ENCODE results near the gene PGLYRP3. TPM values are rescaled to one million over a fixed set of nuclear protein-coding genes. Genes with fewer than 3 reads are reported as not detected.
A peak's percentile ranks its signal among the peaks of the same experiment; 100 is the strongest.
"Not testable (repeated sequence)": the region's sequence is repeated elsewhere in the genome, so short reads cannot be mapped to it uniquely, and the experiment has no call there.

The PGLYRP3 gene
- total RNA-seq, 2 experiments from 2014 or later, result not detected

- Mint-ChIP-seq H3K27me3 (peaks cover 6% of the 10 kb centered on the region), H3K27ac (no peak overlapping the region), H3K4me3 (no peak overlapping the region), H3K9me3 (no peaks in the 10 kb centered on the region), H3K36me3 (no peaks in the 10 kb centered on the region), H3K4me1 (peaks cover 17% of the 10 kb centered on the region)
- ATAC-seq (ENCODE audit: low read depth) (no peak), DNase-seq (no peak)
- POLR2A ChIA-PET, result no interaction called here
Observed at GRCh38 chr1:153354515-153355193, 41.9 kb upstream of the PGLYRP3 start.

GRCh38 chr1:153353226-153353947 lies 40.6 kb upstream of the PGLYRP3 start:
- peaks cover 17% of the 10 kb centered on the region for H3K4me1 Mint-ChIP-seq
- H3K27ac Mint-ChIP-seq, result no peak overlapping the region
- POLR2A ChIA-PET, result no interaction called here

DNA sequence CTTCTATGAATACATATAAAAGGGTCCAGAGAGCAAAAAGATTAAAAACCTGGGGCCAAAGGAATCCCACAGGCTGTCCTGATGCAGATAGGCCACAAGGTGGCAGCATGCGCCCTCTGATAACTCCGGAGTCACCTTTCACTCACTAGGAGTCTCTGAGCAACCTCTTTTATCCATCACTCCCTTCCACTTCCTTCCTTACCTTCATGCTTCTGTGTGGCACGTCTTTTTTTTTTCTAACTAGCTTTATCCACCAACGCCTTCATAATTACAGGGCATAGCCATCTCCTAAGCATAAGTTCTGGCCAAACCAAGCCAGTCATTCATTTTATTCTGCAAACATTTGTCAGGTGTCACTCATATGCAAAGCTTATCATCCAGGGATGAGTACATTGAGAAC lies 39.8 kb upstream of the PGLYRP3 start:
- Mint-ChIP-seq H3K4me3 (no peak overlapping the region), H3K27ac (no peak overlapping the region), H3K36me3 (no peaks in the 10 kb centered on the region), H3K4me1 (peaks cover 11% of the 10 kb centered on the region), H3K9me3 (no peaks in the 10 kb centered on the region), H3K27me3 (peaks cover 9% of the 10 kb centered on the region)
- peak; percentile 56 for ATAC-seq (ENCODE audit: low read depth)
- peak; percentile 68 for DNase-seq
- POLR2A ChIA-PET, result no interaction called here

More at GRCh38 chr1:153353226-153353947, 40.6 kb upstream of the PGLYRP3 start:
- H3K9me3 Mint-ChIP-seq, result no peaks in the 10 kb centered on the region
- peaks cover 7% of the 10 kb centered on the region for H3K27me3 Mint-ChIP-seq
- H3K4me3 Mint-ChIP-seq, result no peak overlapping the region
- no peak for DNase-seq
- H3K36me3 Mint-ChIP-seq, result no peaks in the 10 kb centered on the region
- ATAC-seq (ENCODE audit: low read depth), result no peak

DNA sequence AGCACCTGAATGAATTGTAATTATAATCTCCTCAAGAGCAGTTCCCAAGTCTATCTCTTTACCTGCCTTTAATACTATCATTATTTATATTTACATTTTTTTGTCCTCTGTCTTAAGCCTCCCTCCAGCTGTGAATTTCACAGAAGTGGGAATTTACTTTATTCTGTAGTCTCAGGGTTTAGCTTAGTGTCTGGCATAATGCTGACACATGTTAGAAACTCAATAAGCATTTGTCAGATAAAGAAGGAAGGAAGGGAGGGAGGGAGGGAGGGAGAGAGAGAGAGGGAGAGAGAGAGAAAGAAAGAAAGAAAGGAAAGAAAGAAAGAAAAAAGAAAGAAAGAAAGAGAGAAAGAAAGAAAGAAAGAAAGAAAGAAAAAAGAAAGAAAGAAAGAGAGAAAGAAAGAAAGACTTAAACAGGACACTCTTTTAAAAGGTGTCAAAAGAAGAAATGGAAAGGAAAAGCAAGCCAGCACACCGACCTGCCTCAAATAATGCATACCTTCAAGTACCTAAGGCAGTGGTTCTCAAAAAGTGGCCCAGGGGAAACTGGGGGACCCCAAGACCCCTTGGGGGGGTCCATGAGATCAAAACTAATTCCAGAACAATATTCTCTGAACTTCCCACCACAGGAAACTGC lies 37.7 kb upstream of the PGLYRP3 start:
- ATAC-seq (ENCODE audit: low read depth), result no peak
- H3K27me3 Mint-ChIP-seq, result peaks cover 24% of the 10 kb centered on the region
- no peak for DNase-seq
- H3K36me3 Mint-ChIP-seq, result no peaks in the 10 kb centered on the region
- POLR2A ChIA-PET, result no interaction called here
- peaks cover 14% of the 10 kb centered on the region for H3K4me1 Mint-ChIP-seq
- no peak overlapping the region for H3K4me3 Mint-ChIP-seq
- H3K9me3 Mint-ChIP-seq, result no peaks in the 10 kb centered on the region
- no peak overlapping the region for H3K27ac Mint-ChIP-seq

- Mint-ChIP-seq H3K4me1 (peaks cover 20% of the 10 kb centered on the region), H3K27me3 (peaks cover 28% of the 10 kb centered on the region), H3K9me3 (no peaks in the 10 kb centered on the region), H3K4me3 (no peak overlapping the region), H3K27ac (no peak overlapping the region), H3K36me3 (no peaks in the 10 kb centered on the region)
- DNase-seq, result no peak
- ATAC-seq (ENCODE audit: low read depth), result no peak
- POLR2A ChIA-PET, result no interaction called here
Observed at GRCh38 chr1:153349363-153350320, 36.9 kb upstream of the PGLYRP3 start.

- no peak for DNase-seq
- no peaks in the 10 kb centered on the region for H3K9me3 Mint-ChIP-seq
- POLR2A ChIA-PET, result no interaction called here
Observed at GRCh38 chr1:153348511-153349362, 36.0 kb upstream of the PGLYRP3 start, which contains the start of gene PGLYRP4. Gene PGLYRP4 (minus strand): TSS chr1:153348841. CDS start chr1:153347932, 909 bp downstream.

GRCh38 chr1:153347856-153348255 lies 35.1 kb upstream of the PGLYRP3 start:
- Mint-ChIP-seq H3K36me3 (no peaks in the 10 kb centered on the region), H3K4me1 (peaks cover 27% of the 10 kb centered on the region), H3K27me3 (peaks cover 39% of the 10 kb centered on the region), H3K4me3 (no peak overlapping the region), H3K27ac (no peak overlapping the region), H3K9me3 (no peaks in the 10 kb centered on the region)
- DNase-seq (no peak), ATAC-seq (ENCODE audit: low read depth) (no peak)
- POLR2A ChIA-PET, result no interaction called here

More at GRCh38 chr1:153348511-153349362, 36.0 kb upstream of the PGLYRP3 start, which contains the start of gene PGLYRP4:
- no peak within 1 kb of the TSS for H3K27ac Mint-ChIP-seq
- no peaks in the 10 kb centered on the region for H3K36me3 Mint-ChIP-seq
- ATAC-seq (ENCODE audit: low read depth), result no peak
- H3K4me3 Mint-ChIP-seq, result no peak within 1 kb of the TSS
- peaks cover 35% of the 10 kb centered on the region for H3K27me3 Mint-ChIP-seq
- H3K4me1 Mint-ChIP-seq, result peaks cover 24% of the 10 kb centered on the region

DNA sequence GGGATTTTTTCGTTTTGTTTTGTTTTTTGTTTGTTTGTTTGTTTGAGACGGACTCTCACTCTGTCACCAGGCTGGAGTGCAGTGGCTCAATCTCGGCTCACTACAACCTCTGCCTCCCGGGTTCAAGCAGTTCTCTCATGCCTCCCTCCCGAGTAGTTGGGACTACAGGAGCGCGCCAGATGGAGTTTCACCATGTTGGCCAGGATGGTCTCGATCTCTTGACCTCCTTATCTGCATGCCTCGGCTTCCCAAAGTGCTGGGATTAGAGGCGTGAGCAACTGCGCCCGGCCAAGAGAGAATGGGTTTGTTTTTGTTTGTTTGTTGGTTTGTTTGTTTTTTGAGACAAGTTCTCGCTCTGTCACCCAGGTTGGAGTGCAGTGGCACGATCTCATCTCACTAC lies 34.3 kb upstream of the PGLYRP3 start:
- H3K27ac Mint-ChIP-seq; H3K36me3 Mint-ChIP-seq; H3K9me3 Mint-ChIP-seq; POLR2A ChIA-PET; H3K4me3 Mint-ChIP-seq; DNase-seq; ATAC-seq (ENCODE audit: low read depth): not testable (repeated sequence)
- Mint-ChIP-seq H3K27me3 (peaks cover 46% of the 10 kb centered on the region), H3K4me1 (peaks cover 28% of the 10 kb centered on the region)

- H3K9me3 Mint-ChIP-seq, result no peaks in the 10 kb centered on the region
- POLR2A ChIA-PET, result no interaction called here
- H3K4me1 Mint-ChIP-seq, result peaks cover 28% of the 10 kb centered on the region
- no peak for ATAC-seq (ENCODE audit: low read depth)
- H3K4me3 Mint-ChIP-seq, result peak overlapping the region; percentile 23
- no peak for DNase-seq
- peaks cover 51% of the 10 kb centered on the region for H3K27me3 Mint-ChIP-seq
- no peaks in the 10 kb centered on the region for H3K36me3 Mint-ChIP-seq
- no peak overlapping the region for H3K27ac Mint-ChIP-seq
Observed at GRCh38 chr1:153346077-153346723, 33.4 kb upstream of the PGLYRP3 start.

GRCh38 chr1:153345187-153346076 lies 32.7 kb upstream of the PGLYRP3 start:
- Mint-ChIP-seq H3K9me3 (no peaks in the 10 kb centered on the region), H3K4me3 (peak overlapping the region; percentile 52), H3K36me3 (peaks cover 3% of the 10 kb centered on the region), H3K4me1 (peaks cover 31% of the 10 kb centered on the region), H3K27ac (peak overlapping the region; percentile 53), H3K27me3 (peaks cover 52% of the 10 kb centered on the region)
- ATAC-seq (ENCODE audit: low read depth), result peak; percentile 45
- no peak for DNase-seq
- POLR2A ChIA-PET, result no interaction called here

GRCh38 chr1:153344718-153345025 lies 31.9 kb upstream of the PGLYRP3 start:
- no peak overlapping the region for H3K4me3 Mint-ChIP-seq
- no peaks in the 10 kb centered on the region for H3K9me3 Mint-ChIP-seq
- peaks cover 3% of the 10 kb centered on the region for H3K36me3 Mint-ChIP-seq

More at GRCh38 chr1:153344718-153345025, 31.9 kb upstream of the PGLYRP3 start:
- POLR2A ChIA-PET, result no interaction called here
- ATAC-seq (ENCODE audit: low read depth) (no peak), DNase-seq (no peak)
- Mint-ChIP-seq H3K4me1 (peaks cover 37% of the 10 kb centered on the region), H3K27ac (no peak overlapping the region), H3K27me3 (peaks cover 48% of the 10 kb centered on the region)

Measured in activated naive CD8-positive, alpha-beta T cell treated with anti-CD3 and anti-CD28 coated beads, Interleukin-2, amount 10 ng/mL, durations not matched to agents 7 days and 5 days (primary cell).